Umbilical cord (tissue), 2 donors: Measurements from ENCODE around the gene CD86. TPM values are rescaled to one million over a fixed set of nuclear protein-coding genes. Genes with fewer than 3 reads are reported as not detected.
"Not testable (repeated sequence)": the region's sequence is repeated elsewhere in the genome, so short reads cannot be mapped to it uniquely, and the experiment has no call there.

Source experiments
- DNase-seq: peaks from one replicate; pipeline ENCODE4 v3.0.0-alpha.2; 2015; ENCODE audit warnings: low spot score
- total RNA-seq: library from RNA; depleted of rRNA; stranded (reverse); fragments of >200 nt; gene quantifications from one replicate; pipeline ENCODE4 v1.2.3, GENCODE V29; 2014; ENCODE audit warnings: low replicate concordance; ENCODE audit not compliant: insufficient read depth

Gene CD86
- total RNA-seq, 1 donor from 2014 or later = 20.2 TPM

GRCh38 chr3:122148941-122149627 lies 93.9 kb downstream of the CD86 start:
- DNase-seq = no peak

GRCh38 chr3:122151480-122151879 lies 96.3 kb downstream of the CD86 start:
- DNase-seq = no peak

DNA sequence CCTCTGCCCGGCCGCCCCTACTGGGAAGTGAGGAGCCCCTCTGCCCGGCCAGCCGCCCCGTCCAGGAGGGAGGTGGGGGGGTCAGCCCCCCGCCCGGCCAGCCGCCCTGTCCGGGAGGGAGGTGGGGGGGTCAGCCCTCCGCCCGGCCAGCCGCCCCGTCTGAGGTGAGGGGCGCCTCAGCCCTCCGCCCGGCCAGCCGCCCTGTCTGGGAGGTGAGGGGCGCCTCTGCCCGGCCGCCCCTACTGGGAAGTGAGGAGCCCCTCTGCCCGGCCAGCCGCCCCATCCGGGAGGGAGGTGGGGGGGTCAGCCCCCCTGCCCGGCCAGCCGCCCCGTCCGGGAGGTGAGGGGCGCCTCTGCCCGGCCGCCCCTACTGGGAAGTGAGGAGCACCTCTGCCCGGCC lies 109.8 kb downstream of the CD86 start:
- DNase-seq = not testable (repeated sequence)

DNA sequence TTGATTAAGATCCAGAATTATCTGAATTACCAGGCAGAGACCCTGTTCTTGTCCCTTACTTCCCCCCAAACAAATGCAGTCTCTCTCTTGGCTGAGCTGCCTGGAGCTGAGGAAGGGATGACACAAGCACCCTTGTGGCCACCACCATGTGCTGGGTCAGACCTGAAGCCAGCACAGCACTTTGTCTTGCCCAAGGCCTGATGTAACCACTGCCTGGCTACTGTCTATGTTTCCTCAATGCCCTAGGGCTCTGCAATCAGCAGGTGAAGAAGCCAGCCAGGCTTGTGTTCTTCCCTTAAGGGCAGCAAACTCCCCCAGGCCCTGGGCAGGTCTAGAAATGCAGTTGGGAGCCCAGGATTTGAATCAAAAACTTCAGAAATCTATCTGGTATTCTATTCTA lies 112.5 kb downstream of the CD86 start:
- DNase-seq = no peak

DNA sequence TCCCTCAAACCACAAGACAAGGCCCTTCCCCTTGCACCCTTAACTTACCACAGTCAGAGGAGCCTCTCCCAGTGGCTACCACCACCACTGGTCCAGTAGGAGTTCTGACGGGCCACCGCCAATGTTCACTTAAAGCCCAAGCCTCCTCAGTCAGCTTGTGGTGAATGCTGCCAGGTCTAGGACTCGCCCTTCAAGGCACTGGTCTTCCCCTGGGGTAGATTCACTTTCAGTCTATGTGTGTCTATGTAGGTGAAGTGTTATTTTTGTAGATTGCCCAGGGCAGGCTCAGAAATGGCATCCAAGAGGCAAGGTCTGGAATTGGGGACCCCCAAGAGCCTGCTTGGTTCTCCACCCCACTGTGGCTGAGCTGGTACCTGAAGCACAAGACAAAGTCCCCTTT lies 112.9 kb downstream of the CD86 start:
- DNase-seq = no peak

DNA sequence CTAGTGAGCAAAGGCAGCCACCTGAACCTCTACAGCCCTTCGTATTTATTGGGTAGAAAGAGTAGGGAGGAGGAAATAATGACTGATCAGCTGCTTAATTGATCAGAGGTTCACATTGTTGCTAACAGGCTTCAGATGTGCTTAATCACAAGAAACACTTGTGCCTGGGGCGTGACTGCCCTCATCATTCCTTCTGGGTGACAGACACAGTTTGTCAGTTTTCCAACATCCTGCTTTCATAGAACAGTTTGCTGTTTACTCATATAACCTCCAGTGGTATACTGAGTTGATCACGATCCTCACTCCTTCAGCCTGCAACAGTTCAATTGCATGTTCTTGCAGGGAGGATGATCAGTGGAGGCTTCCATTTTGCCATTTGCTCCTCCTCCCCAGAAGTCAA lies 114.7 kb downstream of the CD86 start:
- no peak for DNase-seq

Other genes starting within 250 kb of the CD86 start
- 29.1 TPM for gene IQCB1, start 220.3 kb upstream of the CD86 start, total RNA-seq
- gene EAF2, start 220.2 kb upstream of the CD86 start, total RNA-seq = 14.2 TPM
- gene SLC15A2, start 161.0 kb upstream of the CD86 start, total RNA-seq = 12.0 TPM
- 3.4 TPM for gene ILDR1, start 33.1 kb upstream of the CD86 start, total RNA-seq
- gene CASR, start 128.3 kb downstream of the CD86 start, total RNA-seq = 1.4 TPM